GM19324 (cell line): Measurements from ENCODE around the gene FBXW4.

Source experiments
- ATAC-seq: cut with Tn5 transposase; IDR thresholded peaks from one replicate; pipeline ENCODE4 v1.9.1; 2021; ENCODE audit warnings: mild to moderate bottlenecking, moderate library complexity; ENCODE audit not compliant: unreplicated experiment, low FRiP score

The FBXW4 gene

GRCh38 chr10:101696632-101697031 lies 1.7 kb upstream of the FBXW4 start:
- ATAC-seq = no peak

GRCh38 chr10:101695404-101695890 lies 477 bp upstream of the FBXW4 start:
- ATAC-seq = no peak

- ATAC-seq = peak; percentile 81
Measured at GRCh38 chr10:101693978-101694673, 844 bp downstream of the FBXW4 start.

- ATAC-seq = no peak
Measured at GRCh38 chr10:101693651-101693977, 1.4 kb downstream of the FBXW4 start.

GRCh38 chr10:101691081-101691480 lies 3.9 kb downstream of the FBXW4 start:
- no peak for ATAC-seq

- ATAC-seq = no peak
Measured at GRCh38 chr10:101690461-101690860, 4.5 kb downstream of the FBXW4 start.

GRCh38 chr10:101687071-101687658 lies 7.8 kb downstream of the FBXW4 start:
- no peak for ATAC-seq

GRCh38 chr10:101686133-101686925 lies 8.6 kb downstream of the FBXW4 start:
- ATAC-seq = no peak

GRCh38 chr10:101684782-101685181 lies 10.2 kb downstream of the FBXW4 start:
- no peak for ATAC-seq

- no peak for ATAC-seq
Measured at GRCh38 chr10:101683276-101683675, 11.7 kb downstream of the FBXW4 start.

GRCh38 chr10:101682172-101682825 lies 12.7 kb downstream of the FBXW4 start:
- no peak for ATAC-seq

- no peak for ATAC-seq
Measured at GRCh38 chr10:101676565-101676964, 18.4 kb downstream of the FBXW4 start.

- no peak for ATAC-seq
Measured at GRCh38 chr10:101675115-101675514, 19.9 kb downstream of the FBXW4 start.

GRCh38 chr10:101672536-101672935 lies 22.4 kb downstream of the FBXW4 start:
- ATAC-seq = no peak

- no peak for ATAC-seq
Measured at GRCh38 chr10:101671453-101671852, 23.5 kb downstream of the FBXW4 start.

GRCh38 chr10:101670635-101671034 lies 24.3 kb downstream of the FBXW4 start:
- ATAC-seq = no peak

- ATAC-seq = no peak
Measured at GRCh38 chr10:101669181-101669580, 25.8 kb downstream of the FBXW4 start.

- ATAC-seq = no peak
Measured at GRCh38 chr10:101668566-101668965, 26.4 kb downstream of the FBXW4 start.

GRCh38 chr10:101666083-101666482 lies 28.9 kb downstream of the FBXW4 start:
- no peak for ATAC-seq

- ATAC-seq = no peak
Measured at GRCh38 chr10:101663097-101663496, 31.9 kb downstream of the FBXW4 start.

GRCh38 chr10:101660256-101660655 lies 34.7 kb downstream of the FBXW4 start:
- ATAC-seq = no peak
